Measurements from ENCODE around the gene LEKR1. TPM values are rescaled to one million over a fixed set of nuclear protein-coding genes. Genes with fewer than 3 reads are reported as not detected.
"Not testable (repeated sequence)": the region's sequence is repeated elsewhere in the genome, so short reads cannot be mapped to it uniquely, and the experiment has no call there.

The LEKR1 gene
- total and polyA plus RNA-seq, 4 experiments from 2014 or later: 0.53 to 2.9 (median 1.3) TPM

GRCh38 chr3:156952011-156952410, 125.9 kb downstream of the LEKR1 start:
- Histone ChIP-seq H3K4me1 (ENCODE audit: insufficient read depth, low read length) (no peaks in the 10 kb centered on the region), H3K27ac (ENCODE audit: low read depth, low read length) (no peak overlapping the region), H3K36me3 (ENCODE audit: insufficient read depth, low read length) (no peaks in the 10 kb centered on the region), H3K9me3 (ENCODE audit: control insufficient read depth in 1 of 2, low read length in 2 of 2) (no peaks in the 10 kb centered on the region), H3K27me3 (ENCODE audit: insufficient read depth, low read length) (no peaks in the 10 kb centered on the region), H3K4me3 (ENCODE audit: low read length in 2 of 2) (no peak overlapping the region)
- POLR2A ChIA-PET (ENCODE audit: partially characterized antibody): interaction anchor here (1.5 kb wide), 1 partner anchor 277 kb away, joined by 3 read pairs; no protein-coding TSS in a partner anchor
- H3K27ac Mint-ChIP-seq: no peak overlapping the region
- peaks cover 0 to 11% (median 0%) of the 10 kb centered on the region in 8 donors for H3K9me3 Mint-ChIP-seq
- peaks cover 4 to 8% of the 10 kb centered on the region in 2 donors for H3K27me3 Mint-ChIP-seq
- CTCF ChIA-PET (ENCODE audit: partially characterized antibody): interaction anchor here (1.0 kb wide), 1 partner anchor 11 kb away, joined by 3 read pairs; no protein-coding TSS in a partner anchor
- no peaks in the 10 kb centered on the region for H3K36me3 Mint-ChIP-seq
- no peak for DNase-seq
- H3K4me3 Mint-ChIP-seq: no peak overlapping the region
- H3K4me1 Mint-ChIP-seq: no peaks in the 10 kb centered on the region
- intact Hi-C loops (cut with micrococcal nuclease): no loop called here

GRCh38 chr3:156957715-156958114, 131.6 kb downstream of the LEKR1 start:
- Mint-ChIP-seq H3K27me3 (peaks cover 6 to 9% of the 10 kb centered on the region in 2 donors), H3K27ac (no peak overlapping the region), H3K9me3 (peaks cover 0 to 11% (median 0%) of the 10 kb centered on the region in 8 donors), H3K4me3 (no peak overlapping the region), H3K4me1 (no peaks in the 10 kb centered on the region), H3K36me3 (no peaks in the 10 kb centered on the region)
- Histone ChIP-seq H3K27ac (ENCODE audit: low read depth, low read length) (no peak overlapping the region), H3K4me1 (ENCODE audit: insufficient read depth, low read length) (no peaks in the 10 kb centered on the region), H3K27me3 (ENCODE audit: insufficient read depth, low read length) (no peaks in the 10 kb centered on the region), H3K9me3 (ENCODE audit: control insufficient read depth in 1 of 2, low read length in 2 of 2) (no peaks in the 10 kb centered on the region), H3K4me3 (ENCODE audit: low read length in 2 of 2) (no peak overlapping the region), H3K36me3 (ENCODE audit: insufficient read depth, low read length) (no peaks in the 10 kb centered on the region)
- intact Hi-C loops (cut with micrococcal nuclease): no loop called here
- DNase-seq: no peak
- ChIA-PET POLR2A (ENCODE audit: partially characterized antibody) (no interaction called here), CTCF (ENCODE audit: partially characterized antibody) (no interaction called here)

- ChIA-PET CTCF (ENCODE audit: partially characterized antibody) (interaction anchor here (0.7 to 1.5 kb wide), 4 partner anchors 11 to 74 kb away, joined by 3 to 4 read pairs (median 3); no protein-coding TSS in a partner anchor), POLR2A (ENCODE audit: partially characterized antibody) (no interaction called here)
- H3K4me3 Mint-ChIP-seq: no peak overlapping the region
- Histone ChIP-seq H3K9me3 (ENCODE audit: control insufficient read depth in 1 of 2, low read length in 2 of 2) (no peaks in the 10 kb centered on the region), H3K4me3 (ENCODE audit: low read length in 2 of 2) (no peak overlapping the region), H3K27me3 (ENCODE audit: insufficient read depth, low read length) (no peaks in the 10 kb centered on the region), H3K4me1 (ENCODE audit: insufficient read depth, low read length) (no peaks in the 10 kb centered on the region), H3K27ac (ENCODE audit: low read depth, low read length) (no peak overlapping the region), H3K36me3 (ENCODE audit: insufficient read depth, low read length) (no peaks in the 10 kb centered on the region)
- H3K9me3 Mint-ChIP-seq: peaks cover 0 to 3% (median 0%) of the 10 kb centered on the region in 8 donors
- no peaks in the 10 kb centered on the region for H3K36me3 Mint-ChIP-seq
- H3K27ac Mint-ChIP-seq: no peak overlapping the region
- H3K27me3 Mint-ChIP-seq: peaks cover 0 to 12% of the 10 kb centered on the region in 2 donors
- intact Hi-C loops (cut with micrococcal nuclease): no loop called here
- DNase-seq: no peak
- no peaks in the 10 kb centered on the region for H3K4me1 Mint-ChIP-seq
These were observed 136.9 kb downstream of the LEKR1 start for GRCh38 chr3:156963096-156963495.

- no peak for DNase-seq
- Histone ChIP-seq H3K4me3 (ENCODE audit: low read length in 2 of 2) (no peak overlapping the region), H3K4me1 (ENCODE audit: insufficient read depth, low read length) (no peaks in the 10 kb centered on the region), H3K36me3 (ENCODE audit: insufficient read depth, low read length) (no peaks in the 10 kb centered on the region), H3K9me3 (ENCODE audit: control insufficient read depth in 1 of 2, low read length in 2 of 2) (no peaks in the 10 kb centered on the region), H3K27me3 (ENCODE audit: insufficient read depth, low read length) (no peaks in the 10 kb centered on the region), H3K27ac (ENCODE audit: low read depth, low read length) (no peak overlapping the region)
- ChIA-PET CTCF (ENCODE audit: partially characterized antibody) (no interaction called here), POLR2A (ENCODE audit: partially characterized antibody) (no interaction called here)
- H3K4me3 Mint-ChIP-seq: no peak overlapping the region
- intact Hi-C loops (cut with micrococcal nuclease): no loop called here
- no peaks in the 10 kb centered on the region for H3K36me3 Mint-ChIP-seq
- H3K27ac Mint-ChIP-seq: no peak overlapping the region
- H3K27me3 Mint-ChIP-seq: peaks cover 2 to 12% of the 10 kb centered on the region in 2 donors
- H3K4me1 Mint-ChIP-seq: no peaks in the 10 kb centered on the region
- peaks cover 0 to 6% (median under 1%) of the 10 kb centered on the region in 8 donors for H3K9me3 Mint-ChIP-seq
These were observed 138.4 kb downstream of the LEKR1 start for GRCh38 chr3:156964577-156964976.

- H3K36me3 ChIP-seq (ENCODE audit: insufficient read depth, low read length); H3K27ac ChIP-seq (ENCODE audit: low read depth, low read length); H3K4me3 Mint-ChIP-seq; H3K4me1 Mint-ChIP-seq; H3K4me3 ChIP-seq (ENCODE audit: low read length in 2 of 2); H3K27me3 ChIP-seq (ENCODE audit: insufficient read depth, low read length); H3K9me3 ChIP-seq (ENCODE audit: control insufficient read depth in 1 of 2, low read length in 2 of 2); H3K27ac Mint-ChIP-seq; DNase-seq; H3K4me1 ChIP-seq (ENCODE audit: insufficient read depth, low read length); H3K36me3 Mint-ChIP-seq; POLR2A ChIA-PET (ENCODE audit: partially characterized antibody); CTCF ChIA-PET (ENCODE audit: partially characterized antibody); intact Hi-C loops (cut with micrococcal nuclease); H3K9me3 Mint-ChIP-seq: not testable (repeated sequence)
- peaks cover 2 to 11% of the 10 kb centered on the region in 2 donors for H3K27me3 Mint-ChIP-seq
These were observed 140.2 kb downstream of the LEKR1 start for GRCh38 chr3:156966349-156966748.

- H3K9me3 Mint-ChIP-seq: peaks cover 0 to 5% (median 0%) of the 10 kb centered on the region in 8 donors
These were observed 147.8 kb downstream of the LEKR1 start for GRCh38 chr3:156973954-156974353.

GRCh38 chr3:156974931-156975330, 148.8 kb downstream of the LEKR1 start:
- Mint-ChIP-seq H3K27ac (no peak overlapping the region), H3K4me1 (peaks cover 11 to 18% (median 12%) of the 10 kb centered on the region in 4 donors), H3K36me3 (no peaks in the 10 kb centered on the region), H3K27me3 (no peaks in the 10 kb centered on the region), H3K4me3 (no peak overlapping the region), H3K9me3 (peaks cover 0 to 2% (median 0%) of the 10 kb centered on the region in 8 donors)
- Histone ChIP-seq H3K27me3 (ENCODE audit: insufficient read depth, low read length) (no peaks in the 10 kb centered on the region), H3K4me1 (ENCODE audit: insufficient read depth, low read length) (peaks cover 3% of the 10 kb centered on the region), H3K4me3 (ENCODE audit: low read length in 2 of 2) (no peak overlapping the region), H3K36me3 (ENCODE audit: insufficient read depth, low read length) (no peaks in the 10 kb centered on the region), H3K27ac (ENCODE audit: low read depth, low read length) (no peak overlapping the region), H3K9me3 (ENCODE audit: control insufficient read depth in 1 of 2, low read length in 2 of 2) (no peaks in the 10 kb centered on the region)
- ChIA-PET POLR2A (ENCODE audit: partially characterized antibody) (no interaction called here), CTCF (ENCODE audit: partially characterized antibody) (interaction anchor here (0.8 to 1.3 kb wide), 3 partner anchors 12 to 156 kb away, joined by 3 read pairs; no protein-coding TSS in a partner anchor)
- intact Hi-C loops (cut with micrococcal nuclease): no loop called here
- no peak for DNase-seq

More at GRCh38 chr3:156973954-156974353, 147.8 kb downstream of the LEKR1 start:
- CTCF ChIA-PET (ENCODE audit: partially characterized antibody): interaction anchor here (0.9 to 1.1 kb wide), 2 partner anchors 11 to 147 kb away, joined by 3 read pairs; partner anchors contain the start of gene LEKR1
- POLR2A ChIA-PET (ENCODE audit: partially characterized antibody): interaction anchor here (0.8 to 1.2 kb wide), 2 partner anchors 9 to 13 kb away, joined by 3 to 4 read pairs; no protein-coding TSS in a partner anchor
- peaks cover 0 to 2% of the 10 kb centered on the region in 2 donors for H3K27me3 Mint-ChIP-seq
- no peak overlapping the region for H3K27ac ChIP-seq (ENCODE audit: low read depth, low read length)
- H3K9me3 ChIP-seq (ENCODE audit: control insufficient read depth in 1 of 2, low read length in 2 of 2): no peaks in the 10 kb centered on the region
- H3K4me3 ChIP-seq (ENCODE audit: low read length in 2 of 2): no peak overlapping the region
- H3K4me3 Mint-ChIP-seq: no peak overlapping the region
- H3K36me3 ChIP-seq (ENCODE audit: insufficient read depth, low read length): no peaks in the 10 kb centered on the region
- H3K4me1 ChIP-seq (ENCODE audit: insufficient read depth, low read length): peaks cover 3% of the 10 kb centered on the region
- H3K27ac Mint-ChIP-seq: no peak overlapping the region
- H3K36me3 Mint-ChIP-seq: no peaks in the 10 kb centered on the region
- H3K4me1 Mint-ChIP-seq: peaks cover 7 to 16% (median 8%) of the 10 kb centered on the region in 4 donors
- intact Hi-C loops (cut with micrococcal nuclease): no loop called here
- DNase-seq: no peak
- no peaks in the 10 kb centered on the region for H3K27me3 ChIP-seq (ENCODE audit: insufficient read depth, low read length)
